NCI-H748 (cell line): ENCODE data around the gene HAUS8.
"Not testable (repeated sequence)": the region's sequence is repeated elsewhere in the genome, so short reads cannot be mapped to it uniquely, and the experiment has no call there.

Experiments
- DNase-seq: peaks from one replicate; lab custom pipeline; 2025; ENCODE audit not compliant: unreplicated experiment; lab: John Stamatoyannopoulos, UW

Gene HAUS8

DNA sequence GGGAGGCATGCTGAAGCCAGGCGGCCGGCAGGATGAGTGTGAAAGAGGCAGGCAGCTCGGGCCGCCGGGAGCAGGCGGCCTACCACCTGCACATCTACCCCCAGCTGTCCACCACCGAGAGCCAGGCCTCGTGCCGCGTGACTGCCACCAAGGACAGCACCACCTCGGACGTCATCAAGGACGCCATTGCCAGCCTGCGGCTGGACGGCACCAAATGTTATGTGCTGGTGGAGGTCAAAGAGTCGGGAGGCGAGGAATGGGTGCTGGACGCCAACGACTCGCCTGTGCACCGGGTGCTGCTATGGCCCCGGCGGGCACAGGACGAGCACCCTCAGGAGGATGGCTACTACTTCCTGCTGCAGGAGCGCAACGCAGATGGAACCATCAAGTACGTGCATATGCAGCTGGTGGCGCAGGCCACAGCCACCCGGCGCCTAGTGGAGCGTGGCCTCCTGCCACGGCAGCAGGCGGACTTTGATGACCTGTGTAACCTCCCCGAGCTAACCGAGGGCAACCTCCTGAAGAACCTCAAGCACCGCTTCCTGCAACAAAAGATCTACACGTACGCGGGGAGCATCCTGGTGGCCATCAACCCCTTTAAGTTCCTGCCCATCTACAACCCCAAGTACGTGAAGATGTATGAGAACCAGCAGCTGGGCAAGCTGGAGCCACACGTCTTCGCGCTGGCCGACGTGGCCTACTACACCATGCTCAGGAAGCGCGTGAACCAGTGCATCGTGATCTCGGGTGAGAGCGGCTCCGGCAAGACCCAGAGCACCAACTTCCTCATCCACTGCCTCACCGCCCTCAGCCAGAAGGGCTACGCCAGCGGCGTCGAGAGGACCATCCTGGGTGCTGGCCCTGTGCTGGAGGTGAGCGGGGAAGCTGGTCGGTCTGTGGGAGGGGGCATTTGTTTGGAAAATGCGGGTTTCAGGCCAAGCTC lies 26.7 kb upstream of the HAUS8 start:
- no peak for DNase-seq

GRCh38 chr19:17098326-17098725 lies 23.1 kb upstream of the HAUS8 start:
- no peak for DNase-seq

GRCh38 chr19:17097593-17098126 lies 22.4 kb upstream of the HAUS8 start:
- no peak for DNase-seq

- DNase-seq: no peak
Observed at GRCh38 chr19:17095141-17095919, 20.1 kb upstream of the HAUS8 start.

DNA sequence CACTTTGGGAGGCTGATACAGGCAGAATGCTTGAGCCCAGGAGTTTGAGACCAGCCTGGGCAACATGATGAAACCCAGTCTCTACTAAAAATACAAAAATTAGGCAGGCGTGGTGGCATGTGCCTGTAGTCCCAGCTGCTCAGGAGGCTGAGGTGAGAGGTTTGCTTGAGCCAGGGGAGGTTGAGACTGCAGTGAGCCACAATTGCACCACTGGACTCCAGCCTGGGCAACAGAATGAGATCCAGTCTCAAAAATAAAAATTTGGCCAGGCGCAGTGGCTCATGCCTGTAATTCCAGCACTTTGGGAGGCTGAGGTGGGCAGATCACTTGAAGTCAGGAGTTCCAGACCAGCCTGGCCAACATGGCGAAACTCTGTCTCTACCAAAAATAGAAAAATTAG lies 19.4 kb upstream of the HAUS8 start:
- DNase-seq: not testable (repeated sequence)

DNA sequence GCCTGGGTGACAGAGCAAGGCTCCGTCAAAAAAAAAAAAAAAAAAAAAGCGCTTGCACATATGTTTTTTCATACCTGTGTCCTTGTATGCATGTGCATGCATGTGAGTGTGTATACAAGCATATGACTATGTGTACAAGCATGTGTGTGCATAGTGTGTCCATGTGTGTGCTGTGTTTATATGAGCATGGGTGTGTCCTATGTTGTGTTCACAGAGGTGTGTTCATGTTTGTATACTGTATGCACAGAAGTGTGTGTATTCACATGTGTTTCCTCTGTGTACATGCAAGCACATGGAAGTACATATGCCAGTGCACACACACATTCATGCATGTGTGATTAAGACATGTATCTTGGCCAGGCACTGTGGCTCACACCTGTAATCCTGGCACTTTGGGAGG lies 17.4 kb upstream of the HAUS8 start:
- DNase-seq: no peak

GRCh38 chr19:17091758-17092333 lies 16.6 kb upstream of the HAUS8 start:
- DNase-seq: no peak

GRCh38 chr19:17090583-17090982 lies 15.3 kb upstream of the HAUS8 start:
- DNase-seq: no peak

- no peak for DNase-seq
Observed at GRCh38 chr19:17088552-17088951, 13.3 kb upstream of the HAUS8 start.

DNA sequence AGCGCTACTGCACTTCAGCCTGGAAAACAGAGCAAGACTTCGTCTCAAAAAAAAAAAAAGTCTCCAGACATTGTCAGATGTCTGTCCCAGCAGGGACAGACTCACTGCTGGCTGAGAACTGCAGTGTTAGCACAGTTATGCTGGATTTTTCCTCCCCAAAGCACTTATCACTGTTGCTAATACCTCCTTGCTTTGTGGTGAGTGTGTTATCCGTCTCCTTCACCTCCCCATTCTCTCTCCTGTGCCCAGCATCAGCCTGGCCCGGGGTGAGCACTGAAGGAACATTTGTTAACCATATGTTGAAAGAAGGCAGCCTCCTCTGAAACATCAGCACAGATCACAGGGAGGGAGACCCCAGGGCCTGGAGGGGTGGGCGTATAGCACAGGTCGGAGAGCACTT lies 11.6 kb upstream of the HAUS8 start:
- no peak for DNase-seq

GRCh38 chr19:17086120-17086519 lies 10.9 kb upstream of the HAUS8 start:
- DNase-seq: no peak

DNA sequence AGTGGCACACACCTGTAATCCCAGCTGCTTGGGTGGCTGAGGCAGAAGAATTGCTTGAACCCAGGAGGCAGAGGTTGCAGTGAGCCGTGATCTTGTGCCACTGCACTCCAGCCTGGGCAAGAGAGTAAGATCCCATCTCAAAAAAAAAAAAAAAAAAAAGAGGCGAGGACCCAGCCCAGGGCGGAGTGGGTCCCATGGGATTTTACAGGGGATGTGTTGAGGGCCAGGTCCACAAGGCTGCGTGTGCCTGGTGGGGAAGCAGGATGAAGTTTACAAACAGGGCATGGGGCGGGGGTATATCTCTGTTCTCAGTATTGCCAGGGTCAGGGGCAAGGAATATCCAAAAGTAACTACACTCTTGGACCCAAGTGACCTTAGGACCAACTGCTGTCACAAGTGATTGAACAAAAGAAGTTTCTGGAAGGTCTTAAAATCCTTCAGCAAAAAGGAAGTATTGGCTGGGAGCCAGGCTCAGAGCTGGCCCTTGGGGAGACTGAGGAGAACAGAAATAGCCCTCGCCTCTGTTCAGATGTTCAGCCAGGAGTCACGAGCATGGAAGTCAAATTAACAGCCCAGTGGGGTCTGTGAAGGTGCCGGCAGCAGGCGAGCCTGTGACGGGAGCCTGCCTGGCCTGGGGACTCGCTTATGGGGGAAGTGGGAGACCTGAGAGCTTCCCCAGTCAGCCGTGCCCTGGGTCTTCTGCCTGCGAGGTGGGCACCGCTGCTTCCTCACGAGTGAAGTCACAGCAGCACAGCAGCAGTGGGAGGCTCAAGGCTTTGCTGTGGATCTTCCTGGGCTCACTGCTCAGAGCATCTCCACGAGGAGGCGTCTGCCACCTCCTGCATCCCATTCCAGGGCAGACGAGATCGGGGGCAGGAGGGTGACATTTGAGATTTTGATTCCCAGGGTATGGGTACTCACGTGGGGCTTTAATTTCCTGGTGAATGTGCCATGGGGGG lies 6.7 kb upstream of the HAUS8 start:
- no peak for DNase-seq

DNA sequence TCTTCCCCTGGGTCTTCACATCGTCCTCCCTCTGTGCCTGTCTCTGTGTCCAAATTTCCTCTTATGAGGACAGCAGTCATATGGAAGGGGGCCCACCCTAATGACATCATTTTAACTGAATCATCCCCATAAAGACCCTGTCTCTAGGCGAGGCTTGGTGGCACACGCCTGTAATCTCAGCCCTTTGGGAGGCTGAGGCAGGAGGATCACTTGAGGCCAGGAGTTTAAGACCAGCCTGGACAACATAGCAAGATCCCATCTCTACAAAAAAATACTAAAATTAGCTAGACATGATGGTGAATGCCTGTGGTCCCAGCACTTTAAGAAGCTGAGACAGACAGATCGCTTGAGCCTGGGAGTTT lies 5.2 kb upstream of the HAUS8 start:
- no peak for DNase-seq

GRCh38 chr19:17079710-17080439 lies 4.6 kb upstream of the HAUS8 start:
- DNase-seq: no peak

DNA sequence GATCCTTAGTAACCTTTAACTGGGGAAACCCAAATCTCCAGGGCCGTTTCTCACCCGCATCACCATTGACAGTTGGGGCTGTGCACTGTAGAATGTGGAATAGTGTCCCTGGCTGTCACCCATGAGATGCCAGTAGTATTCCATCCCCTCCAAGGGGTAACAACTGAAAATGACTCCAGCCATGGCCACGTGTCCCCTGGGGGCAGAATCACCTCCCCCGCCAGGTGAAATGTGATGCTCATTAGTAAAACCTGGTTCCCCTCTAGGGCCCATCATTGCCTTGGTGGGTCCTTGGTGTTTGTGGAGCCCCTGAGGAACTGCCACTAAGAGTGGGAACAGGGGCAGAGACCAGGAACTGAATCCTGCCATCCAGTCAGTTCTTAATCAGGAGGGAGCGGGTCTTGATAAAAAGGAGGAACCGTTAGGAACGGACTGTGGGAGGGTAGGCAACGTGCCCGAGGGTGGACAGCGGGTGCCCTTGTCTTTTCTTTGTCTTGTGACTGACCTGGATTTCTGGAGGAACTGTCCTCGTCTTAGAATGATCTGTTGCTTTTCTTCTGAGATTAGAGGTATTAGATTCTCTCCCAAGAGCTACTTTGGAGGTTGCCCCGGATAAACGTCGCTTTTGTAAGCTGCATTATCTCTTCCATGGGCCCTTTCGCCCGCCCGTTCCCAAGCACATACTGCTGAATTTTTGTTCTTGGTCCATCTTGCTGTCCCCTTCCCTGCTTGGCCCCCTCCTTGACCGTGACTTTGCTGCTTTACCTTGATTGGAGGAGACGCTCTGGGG lies 3.9 kb upstream of the HAUS8 start:
- no peak for DNase-seq

DNA sequence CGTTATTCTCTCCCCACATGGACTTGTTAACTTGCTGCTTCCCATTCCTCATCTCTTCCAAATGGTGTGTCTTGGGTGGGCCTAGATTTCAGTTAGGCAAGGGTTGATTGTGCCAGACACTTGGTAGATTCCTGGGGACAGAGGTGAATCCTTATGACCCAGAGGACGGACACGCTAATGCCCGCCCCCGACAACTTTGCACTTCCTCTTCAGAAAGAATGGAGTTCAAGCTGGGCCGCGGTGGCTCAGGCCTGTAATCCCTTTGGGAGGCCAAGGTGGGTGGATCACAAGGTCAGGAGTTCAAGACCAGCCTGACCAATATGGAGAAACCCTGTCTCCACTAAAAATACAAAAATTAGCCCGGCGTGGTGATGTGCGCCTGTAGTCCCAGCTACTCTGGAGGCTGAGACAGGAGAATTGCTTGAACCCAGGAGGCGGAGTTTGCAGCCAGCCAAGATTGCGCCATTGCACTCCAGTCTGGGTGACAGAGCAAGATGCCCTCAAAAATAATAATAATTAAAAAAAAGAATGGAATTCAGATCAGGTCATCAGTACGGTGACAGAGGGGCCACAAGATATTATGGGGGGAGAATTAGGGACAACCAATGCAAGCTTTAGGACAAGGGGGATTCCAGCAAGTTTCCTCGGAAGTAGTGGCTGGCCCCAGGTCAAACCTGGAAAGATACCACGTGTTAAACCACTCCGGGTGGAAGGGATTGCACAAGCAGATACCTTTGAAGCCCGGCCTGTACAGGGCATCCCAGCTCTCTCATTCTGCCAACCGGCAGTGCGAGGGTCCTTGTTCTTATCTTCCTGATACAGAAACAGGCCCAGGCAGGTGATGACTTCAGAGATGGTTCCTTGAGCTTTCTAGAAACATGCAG lies 3.0 kb upstream of the HAUS8 start:
- no peak for DNase-seq

GRCh38 chr19:17077447-17078028 lies 2.3 kb upstream of the HAUS8 start:
- no peak for DNase-seq

DNA sequence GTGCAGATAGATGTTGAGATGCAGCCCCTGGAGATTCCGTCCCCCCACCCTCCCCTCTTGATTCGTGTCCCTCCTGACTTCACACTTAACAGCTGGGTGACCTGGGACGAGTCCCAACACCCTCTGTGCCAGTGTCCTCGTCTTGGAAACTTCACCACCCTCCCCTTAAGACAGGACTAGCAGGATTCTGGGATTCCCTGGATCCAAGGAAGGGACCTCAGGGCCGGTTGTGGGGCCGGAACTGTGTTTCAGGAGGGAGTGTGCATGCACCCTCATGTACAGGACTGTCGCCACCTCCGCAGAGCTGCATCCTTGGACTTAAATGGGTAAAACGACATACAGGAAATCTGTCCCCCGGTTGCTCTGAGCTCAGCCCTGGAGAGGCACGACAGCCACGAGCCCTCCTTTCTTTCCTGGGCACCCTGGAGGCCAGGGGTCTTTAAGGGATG lies 1.3 kb upstream of the HAUS8 start:
- no peak for DNase-seq
